HCT116 (cell line): Measurements from ENCODE around the gene FGD4. TPM values are rescaled to one million over a fixed set of nuclear protein-coding genes. Genes with fewer than 3 reads are reported as not detected.

Experiments used
- ATAC-seq: fragments of 200-7000 bp; cut with Tn5 transposase; 2 replicates; pipeline ENCODE4 v1.9.1; 2020; ENCODE audit warnings: mild to moderate bottlenecking, moderate library complexity
- BruUV-seq: library from RNA; stranded (reverse); fragments of 400-500 nt; replicated peaks from 2 replicates; lab custom pipeline; 2021; lab: Mats Ljungman, UMichigan
- CTCF ChIA-PET: fragments of 300-600 bp; sonication (Branson Sonifier 250); formaldehyde crosslinking; loops from one replicate; lab custom pipeline; 2021; ENCODE audit warnings: antibody characterized with exemption; lab: Charles Lee
- POLR2A ChIA-PET: fragments of 300-600, 350-600 bp; sonication (Branson Sonifier 250); formaldehyde crosslinking; loops from one replicate; lab custom pipeline; 2021; ENCODE audit warnings: antibody characterized with exemption; lab: Charles Lee
- RAD21 ChIA-PET, 2 experiments: fragments of 300-600 bp; sonication (Branson Sonifier 250); formaldehyde crosslinking; loops; one replicate each; lab custom pipeline; 2023; ENCODE audit warnings: low total read pairs in 2 of 2; ENCODE audit not compliant: uncharacterized antibody in 2 of 2, unreplicated experiment in 2 of 2, low non-redundant PET in 1 of 2; lab: Charles Lee
- DNase-seq: peaks from one replicate; pipeline ENCODE4 v3.0.0-alpha.2; 2010; ENCODE audit warnings: low read depth, low spot score
- H2AFZ ChIP-seq: fragments of 200-600 bp; shearing (Covaris generic), sonication (generic); 2 replicates; pipeline ENCODE4 v1.6.1; 2017; ENCODE audit warnings: low read depth, mixed run types, mixed read lengths, antibody characterized with exemption, low read length; ENCODE audit not compliant: poor library complexity, severe bottlenecking
- H3K27ac ChIP-seq: 2 replicates; pipeline ENCODE4 v1.5.1; 2012; ENCODE audit warnings: low read depth, low read length
- H3K27me3 ChIP-seq: fragments of 200-600 bp; sonication (generic); 2 replicates; pipeline ENCODE4 v1.6.1; 2016; ENCODE audit warnings: mixed run types, low read length, mixed read lengths; ENCODE audit not compliant: insufficient read depth
- H3K36me3 ChIP-seq, 2 experiments: fragments of 200-500 bp in 1 of 2; fragments of 200-600 bp in 1 of 2; sonication (Bioruptor generic) in 1 of 2; sonication (generic) in 1 of 2; 2 replicates each; pipeline versions ENCODE4 v1.5.1 to v1.6.1; 2014 to 2016; ENCODE audit warnings: low read length in 2 of 2, inconsistent platforms in 1 of 2, mixed read lengths in 1 of 2, mixed run types in 1 of 2; ENCODE audit not compliant: insufficient read depth in 2 of 2, control insufficient read depth in 1 of 2
- H3K4me1 ChIP-seq, 2 experiments: fragments of 200-600 bp in 1 of 2; sonication (generic) in 1 of 2; 2 replicates each; pipeline versions ENCODE4 v1.5.1 to v1.6.1; 2012 to 2017; ENCODE audit warnings: low read length in 2 of 2, inconsistent platforms in 1 of 2, mild to moderate bottlenecking in 1 of 2, mixed read lengths in 1 of 2, mixed run types in 1 of 2, moderate library complexity in 1 of 2; ENCODE audit not compliant: insufficient read depth in 2 of 2, control insufficient read depth in 1 of 2
- H3K4me2 ChIP-seq: fragments of 200-600 bp; sonication (generic); 2 replicates; pipeline ENCODE4 v1.6.1; 2017; ENCODE audit warnings: mixed run types, low read length, mixed read lengths
- H3K4me3 ChIP-seq, 2 experiments: fragments of 200-600 bp in 1 of 2; sonication (generic) in 1 of 2; replicated peaks in 1 of 2; 2 replicates each; pipeline ENCODE4 v1.5.1; 2011 to 2016; ENCODE audit warnings: low read length in 2 of 2, control low read depth in 1 of 2, low read depth in 1 of 2, mild to moderate bottlenecking in 1 of 2, mixed read lengths in 1 of 2, mixed run types in 1 of 2
- H3K79me2 ChIP-seq: fragments of 200-600 bp; sonication (generic); 2 replicates; pipeline ENCODE4 v1.6.1; 2017; ENCODE audit warnings: mild to moderate bottlenecking, mixed run types, low read length, moderate library complexity, mixed read lengths; ENCODE audit not compliant: insufficient read depth
- H3K9ac ChIP-seq: fragments of 200-600 bp; sonication (generic); 2 replicates; pipeline ENCODE4 v1.6.1; 2016; ENCODE audit warnings: low read length, mixed read lengths
- H3K9me2 ChIP-seq: fragments of 200-600 bp; sonication (generic), shearing (Covaris generic); 2 replicates; pipeline ENCODE4 v1.6.1; 2017; ENCODE audit warnings: mixed run types, mild to moderate bottlenecking, moderate library complexity; ENCODE audit not compliant: insufficient read depth
- H3K9me3 ChIP-seq, 2 experiments: fragments of 200-500 bp in 1 of 2; fragments of 200-600 bp in 1 of 2; sonication (Bioruptor generic) in 1 of 2; sonication (generic) in 1 of 2; 2 replicates each; pipeline ENCODE4 v1.6.1; 2014 to 2017; ENCODE audit warnings: low read length in 2 of 2, mixed read lengths in 2 of 2, inconsistent platforms in 1 of 2, low read depth in 1 of 2, mild to moderate bottlenecking in 1 of 2, mixed run types in 1 of 2, moderate library complexity in 1 of 2; ENCODE audit not compliant: control insufficient read depth in 1 of 2, insufficient read depth in 1 of 2
- H4K20me1 ChIP-seq: fragments of 200-600 bp; sonication (generic), shearing (Covaris generic); 2 replicates; pipeline ENCODE4 v1.6.1; 2017; ENCODE audit warnings: mixed run types, mild to moderate bottlenecking, moderate library complexity; ENCODE audit not compliant: insufficient read depth
- ATF3 ChIP-seq: IDR thresholded peaks from 2 replicates; pipeline ENCODE4 v1.6.1; 2012
- CBX3 ChIP-seq: IDR thresholded peaks from 2 replicates; pipeline ENCODE4 v1.6.1; 2012; ENCODE audit warnings: low read depth
- EZH2phosphoT487 ChIP-seq: fragments of 200-600 bp; IDR thresholded peaks from 2 replicates; pipeline ENCODE4 v1.6.1; 2018; ENCODE audit warnings: antibody characterized with exemption, borderline replicate concordance
- FOSL1 ChIP-seq: IDR thresholded peaks from 2 replicates; pipeline ENCODE4 v1.6.1; 2012; ENCODE audit warnings: low read depth
- MAX ChIP-seq: IDR thresholded peaks from 2 replicates; pipeline ENCODE4 v1.6.1; 2012
- POLR2AphosphoS5 ChIP-seq: IDR thresholded peaks from 2 replicates; pipeline ENCODE4 v1.6.1; 2011; ENCODE audit warnings: mild to moderate bottlenecking, low read depth, low read length, moderate library complexity
- RAD21 ChIP-seq: IDR thresholded peaks from 2 replicates; pipeline ENCODE4 v1.6.1; 2012; ENCODE audit warnings: low read depth, mild to moderate bottlenecking
- REST ChIP-seq: IDR thresholded peaks from 2 replicates; pipeline ENCODE4 v1.6.1; 2012; ENCODE audit warnings: low read depth
- SRF ChIP-seq: IDR thresholded peaks from 2 replicates; pipeline ENCODE4 v1.6.1; 2012; ENCODE audit warnings: low read depth
- YY1 ChIP-seq: IDR thresholded peaks from 2 replicates; pipeline ENCODE4 v1.6.1; 2011; ENCODE audit warnings: low read length, low read depth, moderate library complexity, mild to moderate bottlenecking; ENCODE audit not compliant: insufficient replicate concordance; ENCODE audit errors: extremely low read depth
- ZBTB33 ChIP-seq: IDR thresholded peaks from 2 replicates; pipeline ENCODE4 v1.6.1; 2011; ENCODE audit warnings: mild to moderate bottlenecking, low read length, moderate library complexity; ENCODE audit not compliant: insufficient replicate concordance; ENCODE audit errors: extremely low read depth
- ZNF274 ChIP-seq: fragments of 200-500 bp; sonication (Bioruptor generic); IDR thresholded peaks from 2 replicates; pipeline ENCODE4 v1.6.1; 2014; ENCODE audit warnings: mild to moderate bottlenecking, low read depth, low read length, inconsistent platforms
- intact Hi-C: fragments of 100-400 bp; cut with micrococcal nuclease; formaldehyde crosslinking; loops from 2 replicates; pipeline ENCODE4 v1.10.0; 2022
- total RNA-seq: library from RNA; stranded (reverse); gene quantifications from one replicate; pipeline ENCODE4 v1.2.1, GENCODE V29; 2021; ENCODE audit not compliant: unreplicated experiment

The FGD4 gene
- total RNA-seq, 1 experiment from 2014 or later = 7.7 TPM

- Histone ChIP-seq H3K9me2 (no peaks in the 10 kb centered on the region), H3K4me2 (no peak overlapping the region), H2AFZ (no peak overlapping the region), H3K36me3 (no peaks in the 10 kb centered on the region), H3K9ac (no peak overlapping the region), H3K4me1 (no peaks in the 10 kb centered on the region), H3K79me2 (no peaks in the 10 kb centered on the region), H3K27me3 (no peaks in the 10 kb centered on the region), H3K4me3 (no peak overlapping the region), H3K9me3 (no peaks in the 10 kb centered on the region), H4K20me1 (0 out of 2 replicates have a peak, but pooled peaks cover 3% of the 10 kb centered on the region), H3K27ac (no peak overlapping the region)
- ATAC-seq = no peak
- no peak for DNase-seq
- BruUV-seq = no TSS peak
- ChIA-PET CTCF (no interaction called here), POLR2A (no interaction called here), RAD21 (no interaction called here)
- TF ChIP-seq FOSL1 = no peak
- TF ChIP-seq REST = no peak
- no peak for TF ChIP-seq EZH2phosphoT487
- no peak for TF ChIP-seq ZNF274
- no peak for TF ChIP-seq YY1
- TF ChIP-seq MAX = no peak
- TF ChIP-seq ZBTB33 = no peak
- no peak for TF ChIP-seq CBX3
- no peak for TF ChIP-seq RAD21
- TF ChIP-seq SRF = no peak
- no peak for TF ChIP-seq ATF3
- no peak for TF ChIP-seq POLR2AphosphoS5
- intact Hi-C loops = no loop called here
Measured at GRCh38 chr12:32612658-32613614, 213.6 kb downstream of the FGD4 start.
